ENCODE measurements around the gene ELOVL2. TPM values are rescaled to one million over a fixed set of nuclear protein-coding genes. Genes with fewer than 3 reads are reported as not detected.

Gene ELOVL2
- total and polyA plus RNA-seq, 4 donors, result 21.5 to 83.5 (median 44.3) TPM

Other genes with a start within 250 kb of the ELOVL2 start
- gene MAK, start 205.8 kb downstream of the ELOVL2 start, total RNA-seq, result 1 to 10 TPM in 1 of 2 donors, under 1 TPM in 1; 0.79 to 2.0 TPM
- gene MAK, start 205.8 kb downstream of the ELOVL2 start, polyA plus RNA-seq (ENCODE audit: insufficient read length in 2 of 2), result 1 to 10 TPM; 2.4 to 2.6 TPM
- gene GCM2, start 162.3 kb downstream of the ELOVL2 start, total RNA-seq, result not detected
- under 1 TPM in 1 of 2 donors, not detected in 1; 0.23 TPM for gene GCM2, start 162.3 kb downstream of the ELOVL2 start, polyA plus RNA-seq (ENCODE audit: insufficient read length in 2 of 2)
- 1 to 10 TPM; 2.8 to 5.9 TPM for gene SYCP2L, start 157.3 kb downstream of the ELOVL2 start, total RNA-seq
- gene SYCP2L, start 157.3 kb downstream of the ELOVL2 start, polyA plus RNA-seq (ENCODE audit: insufficient read length in 2 of 2), result 1 to 10 TPM; 3.5 to 4.8 TPM
- gene SMIM13, start 49.5 kb upstream of the ELOVL2 start, total RNA-seq, result 10 to 100 TPM; 20.7 to 89.2 TPM
- gene SMIM13, start 49.5 kb upstream of the ELOVL2 start, polyA plus RNA-seq (ENCODE audit: insufficient read length in 2 of 2), result 10 to 100 TPM; 60.9 to 90.8 TPM
- gene ERVFRD-1, start 67.4 kb upstream of the ELOVL2 start, total RNA-seq, result under 1 TPM in 1 of 2 donors, not detected in 1; 0.06 TPM
- gene ERVFRD-1, start 67.4 kb upstream of the ELOVL2 start, polyA plus RNA-seq (ENCODE audit: insufficient read length in 2 of 2), result under 1 TPM in 1 of 2 donors, not detected in 1; 0.18 TPM
- gene NEDD9, start 188.4 kb upstream of the ELOVL2 start, total RNA-seq, result 10 to 100 TPM; 20.2 to 25.4 TPM
- gene NEDD9, start 188.4 kb upstream of the ELOVL2 start, polyA plus RNA-seq (ENCODE audit: insufficient read length in 2 of 2), result 1 to 10 TPM; 9.0 to 9.9 TPM